H9 (cell line): ENCODE results near the gene TPTE2. TPM values are rescaled to one million over a fixed set of nuclear protein-coding genes. Genes with fewer than 3 reads are reported as not detected.
"Not testable (repeated sequence)": the region's sequence is repeated elsewhere in the genome, so short reads cannot be mapped to it uniquely, and the experiment has no call there.

Source experiments
- DNase-seq: peaks from one replicate; pipeline ENCODE4 v3.0.0-alpha.2; 2017
- H2AFZ ChIP-seq: one replicate; pipeline ENCODE4 v1.6.1; 2013; ENCODE audit warnings: mild to moderate bottlenecking, low read length, control low read depth, moderate library complexity
- H2AK5ac ChIP-seq: 2 replicates; pipeline ENCODE4 v1.6.1; 2013; ENCODE audit warnings: low read length, control low read depth, mixed read lengths; ENCODE audit not compliant: insufficient read length
- H2BK120ac ChIP-seq: one replicate; pipeline ENCODE4 v1.6.1; 2013; ENCODE audit warnings: low read depth, mild to moderate bottlenecking, low read length, control low read depth, inconsistent platforms; ENCODE audit not compliant: poor library complexity, severe bottlenecking
- H2BK12ac ChIP-seq: 2 replicates; pipeline ENCODE4 v1.6.1; 2013; ENCODE audit warnings: low read length, control low read depth, mixed read lengths, low read depth; ENCODE audit not compliant: insufficient read length
- H2BK15ac ChIP-seq: 2 replicates; pipeline ENCODE4 v1.6.1; 2013; ENCODE audit warnings: low read depth, low read length, control low read depth
- H2BK20ac ChIP-seq: one replicate; pipeline ENCODE4 v1.6.1; 2013; ENCODE audit warnings: low read depth, mild to moderate bottlenecking, low read length, control low read depth, inconsistent platforms; ENCODE audit not compliant: poor library complexity, severe bottlenecking
- H2BK5ac ChIP-seq: 2 replicates; pipeline ENCODE4 v1.6.1; 2013; ENCODE audit warnings: low read length, control low read depth, mixed read lengths; ENCODE audit not compliant: insufficient read length
- H3K14ac ChIP-seq: 2 replicates; pipeline ENCODE4 v1.6.1; 2013; ENCODE audit warnings: low read length, control low read depth; ENCODE audit not compliant: insufficient read depth
- H3K18ac ChIP-seq: 2 replicates; pipeline ENCODE4 v1.6.1; 2013; ENCODE audit warnings: low read depth, mild to moderate bottlenecking, mixed read lengths, low read length, control low read depth; ENCODE audit not compliant: insufficient read length
- H3K23ac ChIP-seq: 2 replicates; pipeline ENCODE4 v1.6.1; 2013; ENCODE audit warnings: low read length, control low read depth, mixed read lengths, low read depth; ENCODE audit not compliant: insufficient read length
- H3K23me2 ChIP-seq: 2 replicates; pipeline ENCODE4 v1.6.1; 2013; ENCODE audit warnings: low read depth, mild to moderate bottlenecking, mixed read lengths, low read length, control low read depth; ENCODE audit not compliant: insufficient read length, poor library complexity, severe bottlenecking
- H3K27ac ChIP-seq: 2 replicates; pipeline ENCODE4 v1.5.1; 2013; ENCODE audit warnings: low read length, control low read depth, mixed read lengths, low read depth; ENCODE audit not compliant: insufficient read length
- H3K27me3 ChIP-seq: 2 replicates; pipeline ENCODE4 v1.6.1; 2013; ENCODE audit warnings: low read length, control low read depth, inconsistent platforms; ENCODE audit not compliant: insufficient read depth
- H3K4ac ChIP-seq: 2 replicates; pipeline ENCODE4 v1.6.1; 2013; ENCODE audit warnings: low read depth, mild to moderate bottlenecking, control low read depth, inconsistent platforms, low read length, moderate library complexity
- H3K4me1 ChIP-seq: 2 replicates; pipeline ENCODE4 v1.6.1; 2013; ENCODE audit warnings: low read length, control low read depth, inconsistent platforms; ENCODE audit not compliant: insufficient read depth
- H3K4me2 ChIP-seq: 2 replicates; pipeline ENCODE4 v1.6.1; 2013; ENCODE audit warnings: low read length, control low read depth, mixed read lengths; ENCODE audit not compliant: insufficient read length, insufficient read depth
- H3K56ac ChIP-seq: 2 replicates; pipeline ENCODE4 v1.6.1; 2013; ENCODE audit warnings: low read depth, mild to moderate bottlenecking, mixed read lengths, low read length, control low read depth; ENCODE audit not compliant: insufficient read length
- H3K79me1 ChIP-seq: 2 replicates; pipeline ENCODE4 v1.6.1; 2013; ENCODE audit warnings: low read depth, mild to moderate bottlenecking, moderate library complexity, low read length, control low read depth, inconsistent platforms; ENCODE audit not compliant: insufficient read depth, poor library complexity, severe bottlenecking
- H3K79me2 ChIP-seq: 2 replicates; pipeline ENCODE4 v1.6.1; 2013; ENCODE audit warnings: low read length, control low read depth, inconsistent platforms; ENCODE audit not compliant: insufficient read depth
- H3K9ac ChIP-seq: 2 replicates; pipeline ENCODE4 v1.6.1; 2013; ENCODE audit warnings: low read length, control low read depth, mixed read lengths; ENCODE audit not compliant: insufficient read length; ENCODE audit errors: extremely low read depth
- H3K9me3 ChIP-seq: one replicate; pipeline ENCODE4 v1.6.1; 2013; ENCODE audit warnings: low read depth, low read length, inconsistent platforms; ENCODE audit not compliant: control insufficient read depth
- H3T11ph ChIP-seq: one replicate; pipeline ENCODE4 v1.6.1; 2013; ENCODE audit warnings: mild to moderate bottlenecking, low read length, control low read depth, inconsistent platforms
- H4K20me1 ChIP-seq: one replicate; pipeline ENCODE4 v1.6.1; 2013; ENCODE audit not compliant: control insufficient read depth, insufficient read length, insufficient read depth
- H4K5ac ChIP-seq: 2 replicates; pipeline ENCODE4 v1.6.1; 2013; ENCODE audit warnings: low read depth, mild to moderate bottlenecking, mixed read lengths, low read length, control low read depth; ENCODE audit not compliant: insufficient read length
- H4K8ac ChIP-seq: replicated peaks from 2 replicates; pipeline ENCODE4 v1.6.1; 2013; ENCODE audit warnings: low read length, control low read depth, mixed read lengths, low read depth; ENCODE audit not compliant: insufficient read length
- H4K91ac ChIP-seq: 2 replicates; pipeline ENCODE4 v1.6.1; 2013; ENCODE audit warnings: low read depth, mild to moderate bottlenecking, moderate library complexity, mixed read lengths, low read length, control low read depth; ENCODE audit not compliant: insufficient read length
- H3K27ac Mint-ChIP-seq, 3 experiments: 2 replicates in 2 of 3; 3 replicates in 1 of 3; pipeline ENCODE4 v1.8.0; 2020 to 2021; ENCODE audit warnings: mixed read lengths in 3 of 3, mild to moderate bottlenecking in 1 of 3, moderate library complexity in 1 of 3
- H3K27me3 Mint-ChIP-seq: 2 replicates; pipeline ENCODE4 v1.8.0; 2021; ENCODE audit warnings: low read depth, mild to moderate bottlenecking, moderate library complexity, mixed read lengths
- H3K36me3 Mint-ChIP-seq, 3 experiments: 2 replicates in 2 of 3; 3 replicates in 1 of 3; pipeline ENCODE4 v1.8.0; 2020 to 2021; ENCODE audit warnings: low read depth in 3 of 3, mixed read lengths in 3 of 3; ENCODE audit not compliant: insufficient read depth in 1 of 3
- H3K4me1 Mint-ChIP-seq, 2 experiments: 2 replicates each; pipeline ENCODE4 v1.8.0; 2020; ENCODE audit warnings: mixed read lengths in 2 of 2
- H3K4me3 Mint-ChIP-seq, 2 experiments: 2 replicates in 1 of 2; 3 replicates in 1 of 2; pipeline ENCODE4 v1.8.0; 2020 to 2021; ENCODE audit warnings: mild to moderate bottlenecking in 2 of 2, mixed read lengths in 2 of 2, moderate library complexity in 1 of 2
- H3K9me3 Mint-ChIP-seq, 2 experiments: 2 replicates in 1 of 2; 3 replicates in 1 of 2; pipeline ENCODE4 v1.8.0; 2020; ENCODE audit warnings: mild to moderate bottlenecking in 2 of 2, mixed read lengths in 2 of 2, moderate library complexity in 1 of 2
- WGBS: extraction: QIAGEN DNeasy Blood & Tissue Kit; methylation state at CpG from one replicate; pipeline ENCODE4 v1.1.7; 2013; ENCODE audit warnings: missing lambda C conversion rate, low lambda C conversion rate, mixed read lengths; ENCODE audit not compliant: insufficient read length; ENCODE audit errors: extremely low coverage; 5-methylcytosine and 5-hydroxymethylcytosine counted together
- total RNA-seq: library from RNA; stranded (reverse); gene quantifications from 2 replicates; pipeline ENCODE4 v1.2.1, GENCODE V29; 2021
- TF ChIP-seq, protein P1 (sequence below): fragments of 200-600 bp; sonication (generic); conservative IDR thresholded peaks from 3 replicates; pipeline ENCODE4 v1.8.0; 2021; ENCODE audit warnings: antibody characterized with exemption, mild to moderate bottlenecking

TPTE2 gene
- total RNA-seq, 1 experiment from 2014 or later = not detected

GRCh38 chr13:19439056-19439686 is 122.2 kb downstream of the TPTE2 start:
- not testable (repeated sequence) for H3K27ac Mint-ChIP-seq, H3K56ac ChIP-seq, H3K27me3 ChIP-seq, H3K4me3 Mint-ChIP-seq, H2BK20ac ChIP-seq, H3K18ac ChIP-seq, H3K27ac ChIP-seq, H2BK12ac ChIP-seq, H3K9me3 ChIP-seq, H4K8ac ChIP-seq, DNase-seq, H4K20me1 ChIP-seq, H3T11ph ChIP-seq, H2BK5ac ChIP-seq, H2BK15ac ChIP-seq, H3K23ac ChIP-seq, H4K91ac ChIP-seq, H3K23me2 ChIP-seq, H3K4me1 ChIP-seq, H3K79me1 ChIP-seq, H3K79me2 ChIP-seq, H2AFZ ChIP-seq, H3K4me1 Mint-ChIP-seq, H2AK5ac ChIP-seq, H3K27me3 Mint-ChIP-seq, H2BK120ac ChIP-seq, H4K5ac ChIP-seq, H3K4ac ChIP-seq, H3K14ac ChIP-seq, H3K36me3 Mint-ChIP-seq, H3K9ac ChIP-seq, H3K4me2 ChIP-seq
- no CpG with 5 or more reads among the region's 2 CpGs for WGBS
- peaks cover 80 to 88% of the 10 kb centered on the region in 2 experiments for H3K9me3 Mint-ChIP-seq
- TF ChIP-seq, protein P1, sequence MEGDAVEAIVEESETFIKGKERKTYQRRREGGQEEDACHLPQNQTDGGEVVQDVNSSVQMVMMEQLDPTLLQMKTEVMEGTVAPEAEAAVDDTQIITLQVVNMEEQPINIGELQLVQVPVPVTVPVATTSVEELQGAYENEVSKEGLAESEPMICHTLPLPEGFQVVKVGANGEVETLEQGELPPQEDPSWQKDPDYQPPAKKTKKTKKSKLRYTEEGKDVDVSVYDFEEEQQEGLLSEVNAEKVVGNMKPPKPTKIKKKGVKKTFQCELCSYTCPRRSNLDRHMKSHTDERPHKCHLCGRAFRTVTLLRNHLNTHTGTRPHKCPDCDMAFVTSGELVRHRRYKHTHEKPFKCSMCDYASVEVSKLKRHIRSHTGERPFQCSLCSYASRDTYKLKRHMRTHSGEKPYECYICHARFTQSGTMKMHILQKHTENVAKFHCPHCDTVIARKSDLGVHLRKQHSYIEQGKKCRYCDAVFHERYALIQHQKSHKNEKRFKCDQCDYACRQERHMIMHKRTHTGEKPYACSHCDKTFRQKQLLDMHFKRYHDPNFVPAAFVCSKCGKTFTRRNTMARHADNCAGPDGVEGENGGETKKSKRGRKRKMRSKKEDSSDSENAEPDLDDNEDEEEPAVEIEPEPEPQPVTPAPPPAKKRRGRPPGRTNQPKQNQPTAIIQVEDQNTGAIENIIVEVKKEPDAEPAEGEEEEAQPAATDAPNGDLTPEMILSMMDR = peak; percentile 23; the same call in 1 of the 3 replicates

DNA sequence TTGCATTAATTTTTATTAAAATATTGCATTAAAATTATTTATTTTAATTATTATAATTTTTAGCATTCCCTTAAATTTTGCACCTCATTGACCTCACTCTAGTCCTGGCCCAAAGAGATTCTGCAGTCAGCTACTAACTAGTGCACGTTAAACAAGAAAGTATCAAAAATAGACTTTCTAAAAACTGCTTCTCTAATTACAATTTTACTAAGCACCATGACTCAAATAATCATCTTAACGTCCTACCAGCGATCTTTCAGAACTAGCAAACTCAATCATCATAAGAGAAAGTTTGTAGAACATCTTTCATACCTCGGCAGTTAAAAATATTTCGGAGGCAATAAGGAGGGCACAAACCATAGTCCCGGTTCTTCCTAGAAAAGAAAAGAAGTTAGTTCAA is 123.6 kb downstream of the TPTE2 start:
- H3K27me3 Mint-ChIP-seq, H3T11ph ChIP-seq, H4K8ac ChIP-seq, H3K4me1 ChIP-seq, H3K9ac ChIP-seq, H3K9me3 ChIP-seq, H3K14ac ChIP-seq, H3K18ac ChIP-seq, H4K91ac ChIP-seq, H3K27ac Mint-ChIP-seq, H2BK120ac ChIP-seq, H4K5ac ChIP-seq, H3K79me2 ChIP-seq, H3K4me3 Mint-ChIP-seq, H4K20me1 ChIP-seq, DNase-seq, H3K23me2 ChIP-seq, H3K4me2 ChIP-seq, H3K27ac ChIP-seq, H3K27me3 ChIP-seq, H2AK5ac ChIP-seq, H3K4me1 Mint-ChIP-seq, H2AFZ ChIP-seq, H2BK5ac ChIP-seq, H3K56ac ChIP-seq, H2BK20ac ChIP-seq, H3K23ac ChIP-seq, H3K79me1 ChIP-seq, H2BK12ac ChIP-seq, H3K4ac ChIP-seq, H2BK15ac ChIP-seq: not testable (repeated sequence)
- no CpG with 5 or more reads among the region's 6 CpGs for WGBS
- Mint-ChIP-seq H3K9me3 (peaks cover 86 to 87% of the 10 kb centered on the region in 2 experiments), H3K36me3 (peaks cover 0 to 11% (median 5%) of the 10 kb centered on the region in 3 experiments; a peak in 4 of 7 replicates)
